ENCODE measurements around the gene NEURL1.

Gene NEURL1

DNA sequence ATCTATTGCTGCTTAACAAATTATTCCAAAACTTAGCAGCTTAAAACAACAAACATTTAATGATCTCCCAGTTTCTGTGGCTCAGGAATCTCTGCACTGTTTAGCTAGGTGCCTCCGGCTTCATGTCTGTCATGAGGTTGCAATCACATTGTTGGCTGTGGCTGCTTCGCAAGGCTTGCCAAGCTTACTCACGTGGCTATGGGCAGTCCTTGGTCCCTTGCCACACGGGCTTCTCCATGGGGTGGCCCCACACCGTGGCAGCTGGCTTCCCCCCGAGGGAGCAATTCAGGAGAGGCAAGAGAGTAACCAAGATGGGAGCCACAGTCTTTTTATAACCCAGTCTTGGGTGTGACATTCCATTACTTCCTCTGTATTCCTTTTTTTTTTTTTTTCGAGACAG lies 67.4 kb downstream of the NEURL1 start:
- no peak for DNase-seq (ENCODE audit: low spot score)
- no peak for FAIRE-seq

- no peak for DNase-seq (ENCODE audit: low spot score)
Observed at GRCh38 chr10:103562383-103562782, 68.9 kb downstream of the NEURL1 start.

GRCh38 chr10:103563231-103564115 lies 70.0 kb downstream of the NEURL1 start:
- DNase-seq (ENCODE audit: low spot score) (no peak), FAIRE-seq (no peak)

More at GRCh38 chr10:103562383-103562782, 68.9 kb downstream of the NEURL1 start:
- no peak for FAIRE-seq

GRCh38 chr10:103564116-103564501 lies 70.6 kb downstream of the NEURL1 start:
- no peak for DNase-seq (ENCODE audit: low spot score)
- FAIRE-seq, result no peak

- DNase-seq (ENCODE audit: low spot score) (no peak), FAIRE-seq (no peak)
Observed at GRCh38 chr10:103564776-103565520, 71.4 kb downstream of the NEURL1 start.

DNA sequence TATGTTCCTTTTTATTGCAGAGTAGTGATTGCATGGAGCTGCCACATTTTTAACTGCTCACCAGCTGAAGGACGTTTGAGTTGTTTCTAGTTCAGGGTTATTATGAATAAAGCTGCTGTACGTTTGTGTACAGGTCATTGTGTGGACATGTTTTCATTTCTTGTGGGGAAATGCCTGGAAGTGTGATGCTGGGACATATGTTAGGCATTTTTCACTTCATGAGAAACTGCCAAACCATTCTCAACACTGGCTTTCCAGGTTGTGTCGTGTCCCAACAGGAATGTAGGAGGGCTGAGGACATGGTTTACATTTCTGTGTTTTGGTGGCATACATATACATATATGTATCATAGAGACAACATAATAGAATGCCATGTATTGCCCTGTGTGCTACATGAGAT lies 73.0 kb downstream of the NEURL1 start:
- FAIRE-seq, result no peak
- DNase-seq (ENCODE audit: low spot score), result no peak

- DNase-seq (ENCODE audit: low spot score) (no peak), FAIRE-seq (no peak)
Observed at GRCh38 chr10:103568505-103568904, 75.0 kb downstream of the NEURL1 start.

GRCh38 chr10:103569896-103570295 lies 76.4 kb downstream of the NEURL1 start:
- FAIRE-seq (no peak), DNase-seq (ENCODE audit: low spot score) (no peak)

DNA sequence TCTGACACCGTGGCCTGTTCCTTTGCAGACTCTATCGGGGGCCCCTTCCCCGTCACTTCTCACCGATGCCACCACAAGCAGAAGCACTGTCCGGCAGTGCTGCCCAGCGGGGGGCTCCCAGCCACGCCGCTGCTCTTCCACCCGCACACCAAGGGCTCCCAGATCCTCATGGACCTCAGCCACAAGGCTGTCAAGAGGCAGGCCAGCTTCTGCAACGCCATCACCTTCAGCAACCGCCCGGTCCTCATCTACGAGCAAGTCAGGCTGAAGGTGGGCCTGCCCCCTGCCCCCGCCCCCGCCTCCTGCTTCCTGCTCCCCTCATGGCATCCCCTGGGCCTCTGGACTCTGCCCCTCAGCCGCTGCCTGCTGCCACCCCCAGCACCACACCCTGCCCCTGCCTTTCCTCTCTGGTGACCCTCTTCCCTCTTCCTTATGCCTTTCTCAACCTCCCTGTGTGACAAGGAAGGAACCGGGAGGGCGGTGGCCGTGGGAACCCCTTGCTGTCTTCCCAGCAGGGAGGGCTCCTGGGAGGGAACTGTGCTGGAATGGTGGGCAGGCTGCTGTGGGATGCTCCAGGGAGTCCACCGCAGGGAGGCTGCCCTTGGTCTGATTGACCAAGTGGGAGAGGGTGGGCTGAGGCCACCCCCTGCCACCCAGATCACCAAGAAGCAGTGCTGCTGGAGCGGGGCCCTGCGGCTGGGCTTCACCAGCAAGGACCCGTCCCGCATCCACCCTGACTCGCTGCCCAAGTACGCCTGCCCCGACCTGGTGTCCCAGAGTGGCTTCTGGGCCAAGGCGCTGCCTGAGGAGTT lies 77.5 kb downstream of the NEURL1 start:
- FAIRE-seq (no peak), DNase-seq (ENCODE audit: low spot score) (no peak)

GRCh38 chr10:103571656-103571975 lies 78.1 kb downstream of the NEURL1 start:
- FAIRE-seq, result no peak
- DNase-seq (ENCODE audit: low spot score), result no peak

GRCh38 chr10:103572347-103573204 lies 79.1 kb downstream of the NEURL1 start:
- FAIRE-seq, result no peak
- no peak for DNase-seq (ENCODE audit: low spot score)

- no peak for FAIRE-seq
Observed at GRCh38 chr10:103573205-103573487, 79.6 kb downstream of the NEURL1 start.

GRCh38 chr10:103574097-103575061 lies 80.9 kb downstream of the NEURL1 start:
- DNase-seq (ENCODE audit: low spot score), result no peak
- no peak for FAIRE-seq

More at GRCh38 chr10:103573205-103573487, 79.6 kb downstream of the NEURL1 start:
- no peak for DNase-seq (ENCODE audit: low spot score)

DNA sequence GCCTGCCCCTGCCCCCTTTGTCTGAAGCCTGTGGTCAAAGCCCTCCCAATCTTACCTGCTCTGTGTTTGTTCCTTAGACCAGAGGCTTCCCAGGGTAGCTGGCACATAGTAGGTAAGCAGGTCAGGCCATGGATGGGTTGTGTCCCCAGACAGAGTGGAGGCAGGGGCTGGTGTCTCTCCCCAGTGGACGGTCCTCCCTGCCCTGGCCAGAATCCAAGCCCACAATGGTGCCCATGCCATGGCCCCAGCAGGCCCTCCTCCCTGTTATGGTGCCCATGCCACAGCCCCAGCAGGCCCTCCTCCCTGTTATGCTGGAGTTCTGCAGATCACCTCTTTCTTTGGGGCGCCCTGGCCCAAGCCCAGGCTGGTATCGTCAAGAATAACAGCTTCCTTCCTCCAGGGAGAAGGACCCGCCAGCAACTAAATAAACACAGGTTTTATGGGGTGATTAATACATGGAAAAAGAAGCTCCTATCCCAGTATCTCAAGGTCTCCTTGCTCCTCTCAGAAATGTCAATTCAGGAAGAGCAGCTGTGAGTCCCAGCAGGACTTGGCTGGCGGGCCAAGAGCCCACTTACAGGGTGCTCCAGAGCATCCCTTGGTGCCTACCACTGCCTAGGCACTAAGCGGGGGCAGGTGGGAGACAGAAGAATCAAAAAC lies 82.0 kb downstream of the NEURL1 start:
- DNase-seq (ENCODE audit: low spot score) (no peak), FAIRE-seq (no peak)

GRCh38 chr10:103576076-103576471 lies 82.6 kb downstream of the NEURL1 start:
- FAIRE-seq (no peak), DNase-seq (ENCODE audit: low spot score) (no peak)

- FAIRE-seq (no peak), DNase-seq (ENCODE audit: low spot score) (no peak)
Observed at GRCh38 chr10:103576862-103577261, 83.4 kb downstream of the NEURL1 start.

DNA sequence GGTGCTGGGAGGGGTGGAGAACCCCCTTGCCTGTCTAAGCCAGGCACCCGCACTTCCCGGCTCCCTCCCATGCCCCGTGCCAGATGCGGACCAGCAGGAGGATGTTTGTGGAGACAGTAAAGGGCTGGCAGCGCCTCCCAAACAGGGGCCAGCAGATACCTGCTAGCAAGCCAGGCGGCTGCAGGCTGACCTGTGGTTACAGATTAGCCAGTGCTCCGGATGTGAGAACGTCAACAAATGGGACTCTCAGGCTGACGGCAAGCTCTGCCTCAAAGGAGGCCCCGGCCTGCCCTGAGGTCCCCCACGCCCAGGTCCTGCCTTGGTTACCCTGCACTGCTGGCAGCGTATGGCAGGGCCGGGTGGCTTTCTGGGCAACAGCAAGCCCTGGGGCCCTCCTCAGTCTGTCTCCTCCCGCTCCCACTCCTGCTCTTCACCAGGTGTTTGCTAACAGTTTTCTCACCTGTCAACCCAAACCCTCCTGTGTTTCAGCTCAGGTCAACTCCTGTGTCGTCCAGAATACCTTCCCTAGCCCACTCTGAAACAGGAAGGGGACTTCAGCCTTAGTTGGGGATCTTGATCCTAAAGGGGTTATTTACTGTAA lies 85.4 kb downstream of the NEURL1 start:
- no peak for DNase-seq (ENCODE audit: low spot score)
- no peak for FAIRE-seq

DNA sequence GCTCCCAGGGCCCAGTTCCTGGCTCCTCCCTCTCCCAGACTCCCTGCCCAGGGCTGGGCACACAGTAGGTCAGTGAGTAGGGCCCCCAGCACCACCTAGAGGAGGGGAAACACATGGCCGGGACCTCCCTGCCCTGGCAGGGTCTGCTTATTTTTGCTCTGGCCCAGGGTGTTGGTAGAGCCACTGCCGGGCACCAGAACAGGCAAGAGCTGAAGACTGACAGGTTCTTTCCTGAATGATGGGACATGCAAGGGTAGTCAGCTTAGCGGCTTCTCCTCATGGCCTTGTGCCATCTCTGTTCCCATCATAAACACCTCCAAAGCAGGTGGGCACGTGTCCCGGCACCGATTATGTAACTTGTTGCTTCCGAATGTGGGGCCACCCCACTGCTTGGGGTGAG lies 86.5 kb downstream of the NEURL1 start:
- DNase-seq (ENCODE audit: low spot score) (no peak), FAIRE-seq (no peak)

- no peak for FAIRE-seq
- no peak for DNase-seq (ENCODE audit: low spot score)
Observed at GRCh38 chr10:103580430-103580829, 86.9 kb downstream of the NEURL1 start.
